Testis (tissue), 3 donors: ENCODE data around the gene SEPTIN5. TPM values are rescaled to one million over a fixed set of nuclear protein-coding genes. Genes with fewer than 3 reads are reported as not detected.
"Not testable (repeated sequence)": the region's sequence is repeated elsewhere in the genome, so short reads cannot be mapped to it uniquely, and the experiment has no call there.

Source experiments
- DNase-seq: peaks from one replicate; pipeline ENCODE4 v3.0.0-alpha.2; 2019
- H3K27ac ChIP-seq, 2 donors: fragments of 200-600 bp; sonication (generic); one replicate each; pipeline ENCODE4 v1.5.1; 2019
- H3K27me3 ChIP-seq: fragments of 200-600 bp; sonication (generic); one replicate; pipeline ENCODE4 v1.5.1; 2019
- H3K36me3 ChIP-seq: fragments of 200-600 bp; sonication (generic); one replicate; pipeline ENCODE4 v1.5.1; 2017; ENCODE audit warnings: low read depth; ENCODE audit errors: missing control alignments
- H3K4me1 ChIP-seq: fragments of 200-600 bp; sonication (generic); one replicate; pipeline ENCODE4 v1.5.1; 2019
- H3K4me3 ChIP-seq, 2 donors: fragments of 200-600 bp; sonication (generic); one replicate each; pipeline ENCODE4 v1.5.1; 2017 to 2019
- H3K9me3 ChIP-seq: fragments of 200-600 bp; sonication (generic); one replicate; pipeline ENCODE4 v1.5.1; 2017
- CTCF ChIP-seq, 3 experiments: fragments of 450-650 bp in 2 of 3; fragments of 200-600 bp in 1 of 3; sonication (generic) in 1 of 3; IDR thresholded peaks; one replicate each; pipeline ENCODE4 v1.5.1; 2016 to 2019; ENCODE audit warnings: antibody characterized with exemption in 3 of 3, mild to moderate bottlenecking in 2 of 3, moderate library complexity in 1 of 3
- POLR2A ChIP-seq: fragments of 450-650 bp; IDR thresholded peaks from one replicate; pipeline ENCODE4 v1.6.1; 2017; ENCODE audit warnings: antibody characterized with exemption, mild to moderate bottlenecking, moderate library complexity
- WGBS, 2 donors: methylation state at CpG; one replicate each; pipeline ENCODE4 v1.1.5; 2018; 5-methylcytosine and 5-hydroxymethylcytosine counted together
- intact Hi-C: fragments of 100-400 bp; cut with DNase I; formaldehyde crosslinking; loops from one replicate; pipeline ENCODE4 v1.15.1; 2023; ENCODE audit warnings: low total_unique reads
- polyA plus RNA-seq: library from polyadenylated mRNA; stranded (reverse); fragments of 350-450 nt; fragmentation: Illumina TruSeq; extraction: RNeasy Lipid Tissue Mini Kit (QIAGEN cat#74804); gene quantifications from one replicate; pipeline ENCODE4 v1.2.3, GENCODE V29; 2014; ENCODE audit warnings: low read depth, low replicate concordance; ENCODE audit not compliant: insufficient read depth
- total RNA-seq, 2 donors: library from RNA; depleted of rRNA; stranded (reverse); fragments of >200 nt; gene quantifications; one replicate each; pipeline ENCODE4 v1.2.3, GENCODE V29; 2016

Gene SEPTIN5
- total and polyA plus RNA-seq, 3 donors from 2014 or later: 33.9 to 89.3 (median 68.9) TPM

- intact Hi-C loops: no loop called here
- Histone ChIP-seq H3K27ac (no peak overlapping the region), H3K4me3 (no peak overlapping the region), H3K4me1 (no peaks in the 10 kb centered on the region), H3K9me3 (no peaks in the 10 kb centered on the region), H3K27me3 (no peaks in the 10 kb centered on the region), H3K36me3 (no peaks in the 10 kb centered on the region)
- TF ChIP-seq POLR2A: no peak
- no peak for TF ChIP-seq CTCF (IDR thresholded peaks at IDR 0.05)
- DNase-seq: no peak
- 62 to 92% methylated on average over 2 of the region's 2 CpGs for WGBS, 2 donors
Observed at GRCh38 chr22:19696504-19697276, 17.6 kb upstream of the SEPTIN5 start.

- 78 to 91% methylated on average over 1 of the region's 1 CpG for WGBS, 2 donors
- DNase-seq, H3K4me1 ChIP-seq, H3K9me3 ChIP-seq, H3K27me3 ChIP-seq, intact Hi-C loops, H3K27ac ChIP-seq, H3K36me3 ChIP-seq, H3K4me3 ChIP-seq: not testable (repeated sequence)
Observed at GRCh38 chr22:19697871-19698270, 16.4 kb upstream of the SEPTIN5 start.

- Histone ChIP-seq H3K9me3 (no peaks in the 10 kb centered on the region), H3K27ac (no peak overlapping the region), H3K4me1 (no peaks in the 10 kb centered on the region), H3K4me3 (no peak overlapping the region), H3K27me3 (no peaks in the 10 kb centered on the region), H3K36me3 (no peaks in the 10 kb centered on the region)
- WGBS, 2 donors: 88 to 93% methylated on average over 6 of the region's 6 CpGs
- intact Hi-C loops: no loop called here
- DNase-seq: no peak
- no peak for TF ChIP-seq POLR2A
- no peak for TF ChIP-seq CTCF (IDR thresholded peaks at IDR 0.05)
Observed at GRCh38 chr22:19700790-19701419, 13.4 kb upstream of the SEPTIN5 start.

- TF ChIP-seq POLR2A (no peak), CTCF (IDR thresholded peaks at IDR 0.05) (no peak)
- Histone ChIP-seq H3K27me3 (no peaks in the 10 kb centered on the region), H3K27ac (no peak overlapping the region), H3K4me3 (no peak overlapping the region), H3K36me3 (no peaks in the 10 kb centered on the region), H3K4me1 (no peaks in the 10 kb centered on the region), H3K9me3 (no peaks in the 10 kb centered on the region)
- no peak for DNase-seq
- intact Hi-C loops: no loop called here
- WGBS, 2 donors: 89 to 92% methylated on average over 10 of the region's 10 CpGs
Observed at GRCh38 chr22:19701420-19702145, 12.7 kb upstream of the SEPTIN5 start.

GRCh38 chr22:19703869-19704268, 10.4 kb upstream of the SEPTIN5 start:
- Histone ChIP-seq H3K4me1 (no peaks in the 10 kb centered on the region), H3K27me3 (no peaks in the 10 kb centered on the region), H3K9me3 (no peaks in the 10 kb centered on the region), H3K27ac (no peak overlapping the region), H3K4me3 (no peak overlapping the region), H3K36me3 (no peaks in the 10 kb centered on the region)
- intact Hi-C loops: no loop called here
- 87 to 88% methylated on average over 9 of the region's 9 CpGs for WGBS, 2 donors
- no peak for TF ChIP-seq CTCF (IDR thresholded peaks at IDR 0.05)
- no peak for TF ChIP-seq POLR2A
- peak; percentile 6 for DNase-seq
